H4 (cell line): ENCODE measurements around the gene IFIT5. TPM values are rescaled to one million over a fixed set of nuclear protein-coding genes. Genes with fewer than 3 reads are reported as not detected.
"Not testable (repeated sequence)": the region's sequence is repeated elsewhere in the genome, so short reads cannot be mapped to it uniquely, and the experiment has no call there.

Experiments
- DNase-seq: peaks from one replicate; pipeline ENCODE4 v3.0.0-alpha.2; 2015; ENCODE audit warnings: low spot score
- total RNA-seq: library from RNA; depleted of rRNA; stranded (reverse); fragments of >200 nt; shearing (Covaris generic); gene quantifications from 2 replicates; pipeline ENCODE4 v1.2.3, GENCODE V29; 2014; rRNA removed

IFIT5 gene
- total RNA-seq, 1 experiment from 2014 or later, result 41.6 TPM

GRCh38 chr10:89428877-89429276 lies 14.5 kb downstream of the IFIT5 start:
- DNase-seq, result no peak

- no peak for DNase-seq
These were observed 17.6 kb downstream of the IFIT5 start for GRCh38 chr10:89431977-89432376.

GRCh38 chr10:89438525-89438924 lies 24.2 kb downstream of the IFIT5 start:
- no peak for DNase-seq

GRCh38 chr10:89440226-89441009 lies 26.1 kb downstream of the IFIT5 start:
- DNase-seq, result no peak

- DNase-seq, result no peak
These were observed 27.9 kb downstream of the IFIT5 start for GRCh38 chr10:89442289-89442688.

- DNase-seq, result not testable (repeated sequence)
These were observed 30.5 kb downstream of the IFIT5 start for GRCh38 chr10:89444819-89445218.

- no peak for DNase-seq
These were observed 36.5 kb downstream of the IFIT5 start for GRCh38 chr10:89450901-89451300.

GRCh38 chr10:89452193-89452592 lies 37.8 kb downstream of the IFIT5 start:
- no peak for DNase-seq

- DNase-seq, result no peak
These were observed 40.4 kb downstream of the IFIT5 start for GRCh38 chr10:89454561-89455347.

GRCh38 chr10:89458291-89458690 lies 43.9 kb downstream of the IFIT5 start:
- DNase-seq, result peak; percentile 58

GRCh38 chr10:89458784-89459183 lies 44.4 kb downstream of the IFIT5 start:
- no peak for DNase-seq

GRCh38 chr10:89463846-89464537 lies 49.6 kb downstream of the IFIT5 start:
- DNase-seq, result no peak

GRCh38 chr10:89465196-89465595 lies 50.8 kb downstream of the IFIT5 start:
- DNase-seq, result no peak

GRCh38 chr10:89466599-89467035 lies 52.2 kb downstream of the IFIT5 start:
- DNase-seq, result peak; percentile 46

GRCh38 chr10:89468191-89468965 lies 54.0 kb downstream of the IFIT5 start:
- no peak for DNase-seq

- DNase-seq, result no peak
These were observed 55.1 kb downstream of the IFIT5 start for GRCh38 chr10:89469517-89469916.

Other genes starting within 250 kb of the IFIT5 start
- gene CH25H, start 207.3 kb upstream of the IFIT5 start, total RNA-seq, result 0.12 TPM in 1 of 2 replicates, not detected in the other
- gene LIPA, start 162.8 kb upstream of the IFIT5 start, total RNA-seq, result 69.7 and 101 TPM in 2 replicates
- 3.9 and 4.0 TPM in 2 replicates for gene IFIT2, start 112.5 kb upstream of the IFIT5 start, total RNA-seq
- 24.6 and 31.4 TPM in 2 replicates for gene IFIT3, start 86.6 kb upstream of the IFIT5 start, total RNA-seq
- 0.12 TPM in 1 of 2 replicates, not detected in the other for gene IFIT1B, start 36.5 kb upstream of the IFIT5 start, total RNA-seq
- 102 and 123 TPM in 2 replicates for gene IFIT1, start 21.9 kb upstream of the IFIT5 start, total RNA-seq
- 0.08 and 0.12 TPM in 2 replicates for gene SLC16A12, start 121.0 kb downstream of the IFIT5 start, total RNA-seq
- gene PANK1, start 230.7 kb downstream of the IFIT5 start, total RNA-seq, result 6.5 and 9.7 TPM in 2 replicates